Neural crest cell (in vitro differentiated cells): ENCODE results near the gene CKB. TPM values are rescaled to one million over a fixed set of nuclear protein-coding genes. Genes with fewer than 3 reads are reported as not detected.

ENCODE experiments used
- DNase-seq: peaks from one replicate; pipeline ENCODE4 v3.0.0; 2021; ENCODE audit warnings: low read depth, mixed read lengths, low spot score
- H3K27ac Mint-ChIP-seq: one replicate; pipeline ENCODE4 v1.8.0; 2021; ENCODE audit warnings: mild to moderate bottlenecking, mixed read lengths; ENCODE audit not compliant: unreplicated experiment
- H3K27me3 Mint-ChIP-seq: 2 replicates; pipeline ENCODE4 v1.8.0; 2021; ENCODE audit warnings: low read depth, mild to moderate bottlenecking, mixed read lengths
- H3K36me3 Mint-ChIP-seq: 2 replicates; pipeline ENCODE4 v1.8.0; 2021; ENCODE audit warnings: low read depth, mild to moderate bottlenecking, mixed read lengths
- H3K4me1 Mint-ChIP-seq: 2 replicates; pipeline ENCODE4 v1.8.0; 2021; ENCODE audit warnings: mixed read lengths
- H3K4me3 Mint-ChIP-seq: one replicate; pipeline ENCODE4 v1.8.0; 2021; ENCODE audit warnings: mild to moderate bottlenecking, mixed read lengths
- H3K9me3 Mint-ChIP-seq: 2 replicates; pipeline ENCODE4 v1.8.0; 2021; ENCODE audit warnings: mixed read lengths
- CTCF ChIP-seq: fragments of 200-600 bp; sonication (generic); conservative IDR thresholded peaks from 2 replicates; pipeline ENCODE4 v1.5.0; 2021; ENCODE audit warnings: antibody characterized with exemption, mild to moderate bottlenecking
- long read RNA-seq: library from polyadenylated mRNA; unstranded; transcript quantifications from one replicate; pipeline ENCODE4 v2.0.0, GENCODE V29; 2020
- total RNA-seq: library from RNA; stranded (reverse); gene quantifications from 2 replicates; pipeline ENCODE4 v1.2.1, GENCODE V29; 2021

Gene CKB
- total RNA-seq: 961 and 996 TPM in 2 replicates
- long read RNA-seq, transcript CKB-202 (4 exons, 1,170 nt): minor isoform, 10 of 118 reads
- long read RNA-seq, transcript CKB-201 (8 exons, 1,709 nt): major isoform, 88 of 118 reads
- long read RNA-seq, partial matches to known transcripts: 17 of 118 reads
- long read RNA-seq, other reads (novel, unspliced or antisense): 3 of 118 reads

- Mint-ChIP-seq H3K4me3 (peak within 1 kb of the TSS; percentile 86), H3K27me3 (peaks cover 23% of the 10 kb centered on the region), H3K4me1 (peaks cover 25% of the 10 kb centered on the region), H3K9me3 (no peaks in the 10 kb centered on the region), H3K36me3 (peaks cover 8% of the 10 kb centered on the region), H3K27ac (peak within 1 kb of the TSS; percentile 19)
- no peak for TF ChIP-seq CTCF
- DNase-seq: peak; percentile 76
These were observed at the start of gene CKB for GRCh38 chr14:103522649-103523574. TSS of gene CKB (minus strand) at chr14:103522830. CDS start at chr14:103522493, 337 bp downstream.

DNA sequence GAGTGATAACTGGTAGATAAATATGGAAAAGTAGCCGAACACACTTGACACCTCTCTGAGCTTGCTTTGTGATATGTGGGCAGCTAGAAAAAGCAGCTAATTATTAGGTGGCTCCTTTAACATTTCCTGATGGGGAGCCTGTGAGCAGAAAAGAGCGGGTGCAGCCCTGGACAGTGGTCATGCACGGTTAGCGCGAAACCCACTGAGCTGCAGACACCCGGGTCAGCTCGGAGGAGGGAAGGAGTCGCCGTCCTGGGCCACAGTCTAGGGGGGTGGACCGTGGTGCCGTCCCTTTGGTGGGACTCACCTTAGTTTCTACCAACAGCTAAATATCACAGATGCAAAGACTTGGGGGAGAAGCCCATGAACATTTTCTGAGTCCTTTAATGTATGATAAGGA, 46.8 kb upstream of the CKB start:
- DNase-seq: no peak
- Mint-ChIP-seq H3K4me1 (peaks cover 23% of the 10 kb centered on the region), H3K36me3 (peaks cover 2% of the 10 kb centered on the region)

GRCh38 chr14:103568952-103569351, 46.3 kb upstream of the CKB start:
- H3K27ac Mint-ChIP-seq: peak overlapping the region; percentile 92
- H3K4me1 Mint-ChIP-seq: peaks cover 23% of the 10 kb centered on the region
- peaks cover 2% of the 10 kb centered on the region for H3K36me3 Mint-ChIP-seq
- no peak for DNase-seq
- H3K9me3 Mint-ChIP-seq: no peaks in the 10 kb centered on the region
- H3K4me3 Mint-ChIP-seq: peak overlapping the region; percentile 53
- no peaks in the 10 kb centered on the region for H3K27me3 Mint-ChIP-seq
- TF ChIP-seq CTCF: no peak

More for the DNA sequence above, 46.8 kb upstream of the CKB start:
- H3K9me3 Mint-ChIP-seq: no peaks in the 10 kb centered on the region
- peak overlapping the region; percentile 53 for H3K4me3 Mint-ChIP-seq
- H3K27me3 Mint-ChIP-seq: no peaks in the 10 kb centered on the region
- H3K27ac Mint-ChIP-seq: peak overlapping the region; percentile 92
- no peak for TF ChIP-seq CTCF

DNA sequence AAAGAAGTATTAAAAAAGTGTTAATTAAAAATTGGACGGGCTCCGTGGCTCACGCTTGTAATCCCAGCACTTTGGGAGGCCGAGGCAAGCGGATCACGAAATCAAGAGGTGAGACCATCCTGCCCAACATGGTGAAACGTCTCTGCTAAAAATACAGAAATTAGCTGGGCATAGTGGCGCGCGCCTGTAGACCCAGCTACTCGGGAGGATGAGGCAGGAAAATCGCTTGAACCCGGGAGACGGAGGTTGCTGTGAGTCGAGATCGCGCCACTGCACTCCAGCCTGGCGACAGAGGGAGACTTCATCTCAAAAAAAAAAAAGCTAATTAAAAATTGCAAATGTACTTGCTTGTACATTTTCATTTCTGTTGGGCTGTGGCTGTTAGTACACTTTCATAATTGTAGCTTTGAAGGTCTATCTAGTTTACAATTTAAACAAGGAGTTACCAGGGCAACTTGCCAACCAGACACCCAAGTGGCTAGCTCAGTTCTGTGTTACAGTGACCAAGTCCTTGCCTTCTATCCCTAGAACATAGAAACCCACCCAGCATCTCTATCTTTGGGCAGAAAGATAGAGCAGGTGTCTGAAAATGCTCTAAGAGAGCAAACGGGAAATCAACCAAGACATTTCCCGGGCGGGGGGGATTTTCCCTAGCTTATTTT, 41.3 kb upstream of the CKB start:
- DNase-seq: no peak
- H3K36me3 Mint-ChIP-seq: peaks cover 7% of the 10 kb centered on the region
- H3K27me3 Mint-ChIP-seq: no peaks in the 10 kb centered on the region
- H3K4me3 Mint-ChIP-seq: peak overlapping the region; percentile 92
- no peak for TF ChIP-seq CTCF
- H3K4me1 Mint-ChIP-seq: peaks cover 45% of the 10 kb centered on the region
- H3K9me3 Mint-ChIP-seq: no peaks in the 10 kb centered on the region
- no peak overlapping the region for H3K27ac Mint-ChIP-seq

DNA sequence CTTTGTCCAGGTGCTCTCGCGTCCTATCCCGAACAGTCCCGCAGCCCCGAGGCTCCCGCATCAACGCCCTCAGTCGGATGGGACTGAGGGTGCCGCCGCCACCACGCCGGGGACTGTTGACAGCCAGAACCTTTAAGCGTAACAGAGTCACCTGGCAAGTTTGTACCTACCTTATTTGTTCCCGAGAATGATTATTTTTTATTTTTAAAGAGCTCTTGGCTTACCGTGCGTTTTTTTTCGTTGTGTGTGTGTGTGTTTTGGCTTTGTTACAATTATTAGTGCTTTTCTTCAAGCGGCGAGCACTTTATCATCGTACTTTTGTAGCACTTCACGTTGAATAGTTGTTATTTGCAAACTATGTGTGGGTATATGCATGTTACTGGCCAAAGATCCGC, 40.6 kb upstream of the CKB start:
- H3K27me3 Mint-ChIP-seq: no peaks in the 10 kb centered on the region
- TF ChIP-seq CTCF: no peak
- no peaks in the 10 kb centered on the region for H3K9me3 Mint-ChIP-seq
- peaks cover 11% of the 10 kb centered on the region for H3K36me3 Mint-ChIP-seq
- H3K4me1 Mint-ChIP-seq: peaks cover 47% of the 10 kb centered on the region
- peak overlapping the region; percentile 92 for H3K4me3 Mint-ChIP-seq
- DNase-seq: no peak
- peak overlapping the region; percentile 72 for H3K27ac Mint-ChIP-seq
